Stimulated activated CD4-positive, alpha-beta T cell treated with anti-CD3 and anti-CD28 coated beads, Interleukin-12 subunit alpha, Interleukin-12 subunit beta, amount 100 ng/mL, for 48 hours (primary cell): ENCODE results near the gene C7orf25.

ENCODE experiments used
- DNase-seq, 3 donors: peaks; one replicate each; pipeline ENCODE4 v3.0.0-alpha.2; 2020; ENCODE audit warnings: low read depth in 2 of 3, low spot score in 1 of 3

C7orf25 gene

DNA sequence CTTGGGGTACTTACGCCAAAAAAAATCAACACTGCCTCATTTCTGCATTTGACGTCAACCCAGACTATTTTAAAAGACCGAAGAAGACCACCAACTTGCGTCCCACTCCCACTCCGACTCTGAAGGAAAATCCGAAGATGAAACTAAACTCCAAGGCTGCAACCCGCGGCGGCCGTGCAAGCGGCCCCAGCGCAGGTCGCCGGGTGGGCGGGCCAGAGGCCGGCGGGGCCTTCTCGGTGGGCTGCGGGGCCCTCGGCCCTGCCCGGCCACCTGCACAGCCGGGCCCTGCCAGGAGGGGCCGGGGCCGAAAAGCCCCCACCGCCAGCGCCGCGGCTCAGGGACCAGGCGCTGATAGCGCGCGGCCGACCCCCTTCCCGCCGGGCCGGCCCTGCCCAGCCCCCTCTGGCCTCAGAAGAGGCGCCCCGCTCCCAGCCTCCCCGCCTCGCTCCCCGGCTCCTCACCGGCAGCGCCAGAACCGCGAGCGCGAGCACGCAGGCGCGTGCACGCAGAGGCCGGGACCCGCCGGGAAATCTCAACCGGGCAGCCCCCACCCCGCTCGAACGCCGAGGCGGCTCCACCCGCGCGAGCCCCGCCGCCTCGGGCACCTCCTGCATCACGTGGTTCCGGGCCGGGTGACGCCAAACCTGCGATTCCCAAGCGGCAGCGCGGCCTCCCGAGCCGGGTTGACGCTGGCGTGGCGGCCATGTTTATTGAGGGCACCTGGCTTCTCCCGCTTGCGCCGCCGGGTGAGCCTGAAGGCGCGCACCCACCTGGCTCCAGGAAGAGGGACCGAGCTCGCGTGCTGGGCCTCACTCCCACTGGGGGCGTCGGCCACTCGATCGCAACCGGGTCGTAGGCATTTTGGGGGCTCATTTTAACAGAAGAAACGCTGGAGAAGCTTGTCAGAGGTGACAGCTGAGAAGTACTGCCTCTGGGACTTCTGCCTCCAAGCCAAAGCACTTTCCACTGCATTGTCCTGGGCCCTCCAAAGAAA, at the start of gene C7orf25:
Gene C7orf25, minus strand, starts transcription at position 617 of the 994 bp plus-strand sequence. CDS start 1,170 bp downstream, outside the sequence.
- DNase-seq, result peak; percentile 90 to 94 (median 93)

DNA sequence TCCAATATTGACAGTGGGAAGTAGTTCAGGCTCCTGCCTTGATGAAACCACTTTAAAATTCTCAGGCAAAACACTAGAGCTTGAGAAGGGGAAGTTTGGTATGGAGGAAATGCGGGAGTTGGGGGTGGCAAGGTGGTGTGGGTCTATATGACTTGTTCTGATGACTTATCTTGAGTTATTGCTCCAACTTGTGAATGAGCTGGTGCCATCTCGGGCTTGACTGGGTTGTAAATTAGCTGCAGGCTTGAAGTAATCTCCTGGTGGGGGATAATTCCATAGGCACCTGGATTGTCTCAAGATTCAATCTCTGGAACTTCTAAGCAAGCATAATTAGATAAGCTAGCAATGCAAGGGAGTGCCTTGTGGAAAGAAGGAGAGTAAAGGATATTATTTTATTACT, 49.3 kb upstream of the C7orf25 start:
- no peak for DNase-seq

DNA sequence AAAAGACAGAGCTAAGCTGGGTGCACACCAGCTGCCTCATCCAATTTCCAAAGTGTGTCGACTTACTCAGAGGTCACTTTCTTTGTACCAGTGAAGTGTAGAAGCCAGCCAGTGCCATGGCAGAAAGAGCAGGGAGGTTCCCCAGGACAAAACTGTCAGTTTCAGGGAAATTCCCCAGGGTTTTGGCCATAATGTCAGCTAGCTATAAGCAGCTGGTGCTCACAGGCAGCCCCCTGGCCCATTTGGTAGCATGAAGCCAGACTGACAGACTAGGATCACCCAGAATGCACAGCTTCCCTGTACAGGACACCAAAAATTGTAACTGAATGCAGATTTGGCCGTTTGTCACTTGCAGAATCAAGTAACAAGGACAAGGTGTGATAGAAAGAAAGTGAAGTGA, 48.9 kb upstream of the C7orf25 start:
- no peak for DNase-seq

DNA sequence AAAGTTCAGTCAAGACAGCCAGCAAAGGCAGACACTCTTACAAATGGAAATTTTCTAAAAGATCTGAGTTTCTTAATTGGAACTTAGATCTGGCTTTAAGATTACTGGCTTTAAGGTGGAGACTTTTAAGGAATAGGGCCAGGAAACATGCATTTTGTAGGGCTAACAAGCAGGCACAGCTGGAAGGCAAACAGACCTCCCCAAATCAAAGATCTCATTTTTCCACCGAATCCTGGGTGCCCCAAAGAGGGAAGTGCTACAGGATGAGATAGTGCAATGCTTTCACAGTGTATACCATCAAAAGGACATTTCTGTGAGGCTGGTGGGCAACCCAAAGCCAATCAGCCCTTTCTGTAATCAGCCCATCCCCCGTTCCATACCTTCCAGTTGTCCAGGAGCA, 47.7 kb upstream of the C7orf25 start:
- no peak for DNase-seq

DNA sequence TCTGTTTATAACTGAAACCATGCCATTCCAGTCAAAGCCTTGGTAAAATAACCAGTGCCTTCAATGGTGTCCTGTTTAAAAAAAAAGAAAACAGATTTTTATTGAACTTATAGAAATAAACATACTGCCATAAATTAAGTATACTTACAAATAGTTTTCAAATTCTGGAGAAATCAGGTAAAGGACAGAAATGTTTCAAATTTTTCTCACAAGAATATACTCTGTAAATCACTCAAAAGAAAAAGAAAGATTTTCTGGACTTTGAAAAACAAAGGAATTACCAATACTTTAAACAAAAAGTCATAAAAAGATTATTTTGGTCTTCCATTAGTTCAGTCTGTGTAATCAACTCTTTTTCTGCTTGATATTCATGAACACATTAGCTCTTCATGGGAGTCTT, 44.2 kb upstream of the C7orf25 start:
- DNase-seq, result no peak

DNA sequence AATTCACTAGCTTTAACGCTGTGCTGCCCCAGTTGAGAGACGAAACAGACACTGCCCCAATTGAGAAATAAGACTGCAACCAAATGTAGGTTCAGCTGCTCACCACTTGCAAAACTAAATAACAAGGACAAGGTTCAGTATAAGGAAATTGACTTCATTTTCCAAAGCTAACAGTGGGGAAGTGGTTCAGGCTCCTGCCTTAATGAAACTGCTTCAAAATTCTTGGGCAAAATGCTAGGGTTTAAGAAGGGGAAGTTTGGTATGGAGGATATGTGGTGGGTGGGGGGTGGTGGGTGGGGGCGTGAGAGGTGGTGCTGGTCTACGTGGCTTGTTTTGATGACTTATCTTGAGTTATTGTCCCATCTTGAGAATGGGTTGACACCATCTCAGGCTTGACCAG, 42.1 kb upstream of the C7orf25 start:
- no peak for DNase-seq

DNA sequence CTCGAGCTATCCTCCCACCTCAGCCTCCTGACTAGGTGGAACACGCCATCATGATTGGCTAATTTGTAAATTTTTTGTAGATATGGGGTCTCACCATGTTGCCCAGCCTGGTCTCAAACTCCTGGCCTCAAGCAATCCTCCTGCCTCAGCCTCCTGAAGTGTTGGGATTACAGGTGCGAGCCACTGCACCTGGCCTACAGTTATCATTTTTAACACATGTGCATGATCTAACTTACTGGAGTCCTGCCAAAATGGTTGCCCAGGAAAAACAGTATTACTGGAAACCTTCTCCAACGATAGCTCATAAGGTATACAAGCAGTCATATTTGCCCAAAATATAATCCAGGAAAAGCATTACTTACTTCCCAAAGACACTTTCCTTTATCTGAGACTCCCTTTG, 40.5 kb upstream of the C7orf25 start:
- DNase-seq, result no peak

DNA sequence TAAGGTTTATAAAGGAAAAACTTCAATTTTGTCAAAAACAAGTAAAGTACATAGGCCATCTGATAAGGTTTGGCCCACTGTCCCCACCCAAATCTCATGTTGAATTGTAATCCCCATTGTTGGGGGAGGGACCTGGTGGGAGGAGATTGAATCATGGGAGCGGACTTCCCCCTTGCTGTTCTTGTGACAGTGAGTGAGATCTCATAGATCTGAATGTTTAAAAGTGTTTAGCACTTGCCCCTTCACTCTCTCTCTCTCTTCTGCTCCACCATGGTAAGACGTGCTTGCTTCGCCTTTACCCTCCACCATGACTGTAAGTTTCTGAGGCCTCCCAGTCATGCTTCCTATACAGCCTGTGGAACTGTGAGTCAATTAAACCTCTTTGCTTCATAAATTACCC, 38.5 kb upstream of the C7orf25 start:
- DNase-seq, result no peak

DNA sequence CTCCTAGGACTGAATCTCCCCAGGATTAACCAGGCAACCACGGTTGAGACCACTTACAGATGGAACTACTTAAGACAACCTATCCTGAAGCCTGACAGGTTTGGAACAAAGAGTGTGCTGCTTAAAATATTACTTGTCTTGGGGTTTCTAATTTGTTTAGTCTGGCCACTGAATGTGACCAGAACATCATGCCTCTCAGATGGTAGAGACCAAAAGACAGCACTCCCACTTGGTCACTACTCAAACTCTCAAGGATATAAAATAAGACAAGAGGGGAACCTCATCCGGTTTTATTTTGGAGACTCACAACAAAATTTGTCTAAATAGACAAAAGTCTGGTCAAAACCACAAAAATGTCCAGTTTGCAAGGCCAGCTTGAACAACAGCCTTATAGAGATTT, 35.7 kb upstream of the C7orf25 start:
- no peak for DNase-seq

DNA sequence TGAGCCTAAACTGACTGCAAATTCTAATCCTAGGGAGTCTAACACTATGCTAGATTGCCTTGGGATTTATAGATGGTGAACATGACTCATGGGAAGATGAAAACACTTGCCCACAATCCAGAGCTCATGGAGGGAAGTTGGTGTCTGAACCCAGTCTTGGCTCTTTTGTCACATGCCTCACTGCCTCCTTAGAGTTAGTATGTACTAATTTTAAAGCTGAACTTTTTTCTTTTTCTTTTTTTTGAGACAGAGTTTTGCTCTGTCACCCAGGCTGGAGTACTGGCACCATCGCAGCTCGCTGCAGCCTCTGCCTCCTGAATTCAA, 34.7 kb upstream of the C7orf25 start:
- no peak for DNase-seq

DNA sequence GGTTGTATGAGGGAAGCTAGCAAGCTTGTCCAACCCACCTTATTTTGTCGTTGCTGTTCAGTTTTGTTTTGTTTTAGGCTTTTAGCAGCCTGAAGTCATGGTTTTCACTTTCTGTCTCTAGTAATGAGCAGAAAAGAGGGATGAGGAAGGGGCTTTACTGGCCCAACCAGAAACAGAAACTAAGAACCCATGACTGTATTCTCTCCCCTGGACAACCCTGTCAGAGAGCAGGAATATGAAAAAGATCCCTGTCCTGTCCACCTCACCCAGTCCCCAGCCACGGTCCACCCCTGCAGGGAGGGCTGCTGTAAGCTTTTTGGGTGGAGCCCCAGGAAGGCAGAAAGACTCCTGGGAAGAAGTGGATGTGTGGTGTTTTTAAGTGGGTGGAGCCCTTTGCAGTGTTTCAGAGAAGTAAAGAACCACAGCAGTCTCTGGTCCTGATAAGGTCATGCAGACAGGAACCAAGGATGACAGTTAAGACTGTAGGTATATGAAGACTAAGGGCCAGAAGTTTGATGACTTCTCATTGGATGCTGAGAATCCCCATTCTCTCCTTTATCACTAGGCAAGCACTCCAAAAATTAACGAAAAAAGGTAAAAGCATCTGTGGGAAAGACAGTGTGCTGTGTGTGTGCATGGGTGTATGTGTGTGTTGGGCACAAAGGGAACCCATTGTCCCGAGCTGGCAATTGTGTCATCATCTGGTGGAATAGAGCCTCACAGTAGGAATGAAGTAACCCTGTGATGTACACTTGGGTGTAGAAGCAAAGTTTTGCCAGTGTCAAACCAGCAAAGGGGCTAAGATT, 34.2 kb upstream of the C7orf25 start:
- DNase-seq, result no peak

DNA sequence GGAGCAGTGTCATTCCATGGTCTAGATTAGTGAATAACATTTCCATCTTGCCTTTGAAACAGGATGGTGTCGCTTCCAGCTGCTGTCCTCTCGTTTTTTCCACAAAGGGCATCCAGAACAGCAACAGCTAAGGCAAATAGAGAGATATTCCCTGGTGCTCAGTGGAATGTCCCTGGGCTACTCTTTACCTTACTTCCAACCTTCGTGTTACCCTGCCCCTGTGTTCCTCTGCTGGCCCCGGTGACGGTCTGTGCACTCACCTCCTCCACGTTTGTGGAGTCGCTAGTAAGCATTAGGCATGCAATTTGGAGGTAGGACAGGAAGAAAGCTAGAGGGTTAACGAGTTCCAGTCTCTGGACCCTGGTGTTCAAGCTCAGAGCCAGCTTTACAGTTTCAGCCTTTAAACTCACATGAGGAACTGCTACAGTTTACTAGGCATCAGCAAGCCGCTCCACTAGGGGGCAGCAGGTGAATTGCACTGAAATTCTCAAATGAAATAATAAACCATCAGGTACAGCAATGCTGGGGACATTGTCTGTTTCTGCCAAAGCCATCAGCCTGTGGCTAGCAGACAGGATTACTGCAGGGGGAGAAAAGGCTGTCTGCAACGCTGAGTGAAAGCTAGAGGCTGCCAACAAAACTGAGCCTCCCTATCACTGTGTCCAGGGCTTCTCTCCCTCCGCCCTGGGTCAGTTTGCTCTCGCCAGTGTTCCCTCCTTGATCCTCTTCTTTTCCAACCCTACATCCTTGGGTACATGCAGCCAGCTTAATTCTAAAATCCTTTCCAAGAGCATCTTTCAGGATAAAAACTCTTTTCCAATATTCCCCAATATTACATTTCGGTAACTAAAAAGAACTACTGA, 29.3 kb upstream of the C7orf25 start:
- DNase-seq, result peak; percentile 58 to 76 (median 69)

DNA sequence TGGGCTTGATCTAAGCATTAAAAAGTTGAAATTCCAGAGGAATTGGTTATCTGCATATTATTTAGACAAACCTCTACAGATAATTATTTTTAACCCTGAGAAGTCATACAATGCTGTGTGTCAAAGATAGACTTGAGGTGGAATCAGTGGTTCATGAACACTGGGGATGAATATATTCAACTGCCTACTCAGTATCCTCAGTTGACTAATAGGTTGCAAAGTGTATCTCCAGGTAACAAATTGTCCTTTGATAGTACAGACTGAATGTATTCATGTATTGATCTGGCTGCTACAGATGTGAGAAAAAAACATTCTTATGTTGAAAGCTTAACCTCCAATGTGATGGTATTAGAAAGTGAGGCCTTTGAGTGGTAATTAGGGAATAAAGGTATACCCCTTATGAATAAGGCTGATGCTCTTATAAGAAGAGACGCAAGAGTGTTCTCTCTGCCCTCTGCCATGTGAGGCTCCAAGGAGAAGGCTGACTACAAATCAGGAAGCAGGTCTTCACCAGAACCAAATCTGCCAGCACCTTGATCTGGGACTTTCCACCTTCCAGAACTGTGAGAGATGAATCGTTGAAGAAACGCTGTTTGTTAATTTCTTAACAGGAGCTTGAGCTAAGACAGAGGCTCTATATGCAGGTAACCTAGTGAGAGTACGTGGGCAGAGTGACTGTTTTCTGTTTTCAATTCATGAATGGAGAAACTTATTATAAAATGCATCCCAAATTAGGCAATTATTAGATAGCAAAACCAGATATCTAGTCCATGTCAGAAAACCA, 27.8 kb upstream of the C7orf25 start:
- DNase-seq, result no peak

DNA sequence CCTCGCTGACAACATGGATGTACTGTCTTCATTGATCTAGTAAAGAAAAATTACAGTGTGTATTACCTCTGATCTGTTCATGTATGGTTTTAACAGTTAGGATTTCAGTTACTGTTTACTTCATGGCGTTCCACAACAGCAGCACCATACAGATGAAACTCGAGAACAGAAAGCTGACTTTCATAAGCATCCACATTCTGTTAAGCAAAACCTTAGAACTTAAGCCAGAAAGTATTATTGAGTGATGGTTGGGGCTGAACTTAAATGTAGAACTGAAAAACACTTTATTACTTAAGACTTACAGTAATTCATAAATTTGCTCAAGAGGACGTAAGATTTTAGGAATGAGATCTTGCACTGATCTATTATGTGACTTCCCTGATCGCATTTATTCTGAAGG, 24.0 kb upstream of the C7orf25 start:
- no peak for DNase-seq

DNA sequence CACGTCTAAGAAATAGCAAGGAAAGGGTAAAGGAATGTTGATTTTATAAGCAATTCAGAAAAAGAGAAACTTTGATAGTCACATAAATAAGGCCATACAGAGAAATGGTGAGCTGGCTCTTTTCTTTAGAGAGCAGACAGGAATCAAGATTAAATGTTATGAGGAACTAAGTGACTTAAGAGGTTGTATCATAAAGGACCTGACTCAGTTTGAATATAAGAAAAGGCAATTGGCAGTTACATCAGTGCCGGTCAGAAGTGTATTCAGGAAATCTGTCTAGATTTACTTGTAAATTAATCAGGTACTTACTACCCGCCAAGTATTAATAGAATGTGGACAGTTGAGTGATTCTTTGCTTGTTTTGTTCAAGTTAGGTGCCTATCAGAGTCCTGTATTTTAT, 22.4 kb upstream of the C7orf25 start:
- DNase-seq, result no peak

DNA sequence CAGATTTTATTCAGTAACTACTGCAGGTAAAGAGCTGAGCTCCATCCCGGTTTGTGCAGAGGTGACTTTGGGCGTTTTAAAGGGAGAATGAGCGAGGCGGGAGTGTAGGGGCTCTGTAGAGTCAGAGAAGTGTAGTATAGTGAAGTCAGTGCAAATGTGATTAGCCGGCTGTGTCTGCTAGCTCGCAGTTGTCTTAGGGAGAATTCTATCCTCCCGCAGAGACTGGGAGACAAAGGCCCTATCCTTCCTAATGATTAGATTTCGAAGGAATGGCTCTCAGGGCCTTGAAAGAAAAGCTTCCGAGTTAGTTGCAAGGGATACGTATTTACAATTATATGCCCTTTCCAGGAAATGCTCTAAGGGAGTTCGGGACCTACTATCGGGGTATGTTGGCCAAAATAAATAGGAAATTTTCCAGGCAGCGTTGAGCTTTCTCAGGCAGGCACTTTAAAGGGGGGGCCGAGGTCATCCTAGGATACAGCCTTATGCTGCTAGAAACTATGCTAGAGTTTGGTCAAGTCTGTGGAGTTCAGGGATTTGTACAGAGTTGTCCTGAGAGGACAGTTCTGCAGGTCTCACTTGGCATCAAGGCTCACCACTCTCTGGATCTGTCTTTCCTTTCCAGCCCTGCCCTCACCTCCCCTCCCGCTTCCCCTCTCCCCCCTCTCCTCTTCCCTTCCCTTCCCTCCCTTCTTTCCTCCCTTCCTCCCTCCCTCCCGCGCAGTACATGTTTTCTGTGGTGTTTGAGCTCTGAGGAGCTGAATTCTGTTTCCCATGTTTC, 21.1 kb upstream of the C7orf25 start:
- no peak for DNase-seq

DNA sequence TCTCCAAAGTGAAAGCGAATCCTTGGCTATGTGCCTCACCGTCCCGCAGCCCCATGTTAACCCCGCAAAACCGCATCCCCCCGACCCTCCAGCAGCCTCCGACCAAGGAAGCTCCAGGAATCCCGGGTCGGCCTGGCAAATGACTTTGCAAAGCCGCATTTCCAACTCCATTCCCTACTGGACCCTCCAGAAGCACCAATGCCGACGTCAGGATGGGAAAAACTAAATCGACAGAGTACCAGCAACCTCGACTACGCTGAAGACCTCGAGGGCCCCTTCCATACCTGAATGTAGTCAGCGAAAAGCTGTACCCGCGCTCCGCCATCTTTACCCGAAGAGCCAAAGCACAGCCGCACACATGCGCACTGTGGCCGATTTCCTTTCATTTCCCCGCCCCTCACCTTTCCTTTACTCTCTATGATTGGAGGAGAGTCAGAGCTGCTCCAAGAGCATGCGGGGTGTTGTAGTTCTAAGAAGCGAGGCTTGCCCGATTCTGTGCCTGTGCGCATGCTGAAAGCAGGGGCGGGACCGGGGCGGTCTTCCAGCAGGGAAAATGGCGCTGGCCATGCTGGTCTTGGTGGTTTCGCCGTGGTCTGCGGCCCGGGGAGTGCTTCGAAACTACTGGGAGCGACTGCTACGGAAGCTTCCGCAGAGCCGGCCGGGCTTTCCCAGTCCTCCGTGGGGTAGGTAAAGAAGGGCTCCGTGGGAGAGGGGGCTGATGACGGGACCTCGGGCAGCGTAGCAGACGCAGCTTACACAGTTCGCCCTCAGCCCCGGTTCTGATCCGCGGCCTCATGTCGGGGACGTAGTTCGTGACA, 20.2 kb upstream of the C7orf25 start, which contains the start of the genes MRPL32 and PSMA2:
Gene MRPL32, plus strand, starts transcription at position 543 of the 818 bp plus-strand sequence. Its CDS starts 11 bp downstream, at position 554.
Gene PSMA2, minus strand, starts transcription at position 341 of the 818 bp plus-strand sequence. Its CDS starts 16 bp downstream, at position 325.
- DNase-seq, result peak; percentile 86 to 91 (median 89)

DNA sequence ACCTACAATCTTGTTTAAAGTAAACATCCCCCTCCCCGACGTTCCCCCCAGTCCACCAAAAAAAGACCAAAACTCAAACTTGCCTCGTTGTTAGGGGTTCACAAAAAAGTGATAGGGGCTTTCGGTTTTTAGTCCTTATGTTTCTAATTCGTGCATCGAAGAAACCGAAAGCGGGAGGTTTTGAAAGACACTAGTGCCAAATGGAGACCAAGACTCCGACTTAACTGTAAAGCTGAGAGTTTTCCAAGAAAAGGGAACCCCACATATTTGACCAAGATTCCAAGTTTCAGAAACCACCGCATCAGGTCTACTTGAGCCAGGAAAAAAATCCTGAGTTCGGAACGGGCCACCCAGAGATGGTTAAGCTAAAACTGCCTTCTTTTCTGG, 19.6 kb upstream of the C7orf25 start:
- no peak for DNase-seq

DNA sequence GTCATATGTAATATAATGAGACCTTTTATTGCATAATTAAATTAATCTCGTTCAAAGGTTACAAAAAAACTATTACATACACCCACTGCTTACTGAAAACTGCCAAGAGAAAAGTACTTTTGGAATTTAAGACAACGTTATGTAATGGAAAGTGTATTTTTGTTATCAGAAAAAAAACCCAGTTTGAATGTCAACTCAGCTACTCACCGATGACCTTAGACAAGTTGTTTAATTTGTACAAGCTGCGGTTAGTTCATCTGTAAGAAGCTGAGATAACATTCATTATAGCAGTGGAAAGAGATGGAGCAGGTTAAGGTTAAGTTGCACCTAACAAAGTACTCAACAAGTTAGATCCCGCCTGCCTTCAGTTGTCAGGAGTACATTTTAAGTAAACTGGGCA, 19.0 kb upstream of the C7orf25 start:
- no peak for DNase-seq
